GM10266 (cell line): ENCODE measurements around the gene ZNF512B.

ENCODE experiments used
- DNase-seq: peaks from one replicate; pipeline ENCODE4 v3.0.0; 2012; ENCODE audit errors: extremely low spot score
- CTCF ChIP-seq: IDR thresholded peaks from 2 replicates; pipeline ENCODE4 v1.5.1; 2012; ENCODE audit warnings: mild to moderate bottlenecking, low read depth; ENCODE audit not compliant: control insufficient read depth, insufficient read depth; ENCODE audit errors: missing control alignments

Gene ZNF512B

GRCh38 chr20:64006902-64007301 is 37.2 kb upstream of the ZNF512B start:
- TF ChIP-seq CTCF, result no peak

GRCh38 chr20:64006490-64006889 is 36.8 kb upstream of the ZNF512B start:
- no peak for DNase-seq
- TF ChIP-seq CTCF, result no peak

More at GRCh38 chr20:64006902-64007301, 37.2 kb upstream of the ZNF512B start:
- DNase-seq, result no peak

GRCh38 chr20:64005394-64005793 is 35.7 kb upstream of the ZNF512B start:
- no peak for DNase-seq
- TF ChIP-seq CTCF, result no peak

GRCh38 chr20:64003960-64004725 is 34.4 kb upstream of the ZNF512B start:
- no peak for TF ChIP-seq CTCF
- no peak for DNase-seq

- DNase-seq, result no peak
- TF ChIP-seq CTCF, result no peak
Measured at GRCh38 chr20:64001607-64002011, 31.9 kb upstream of the ZNF512B start.

- TF ChIP-seq CTCF, result no peak
Measured at GRCh38 chr20:64000906-64001305, 31.2 kb upstream of the ZNF512B start.

GRCh38 chr20:63982937-63983336 is 13.2 kb upstream of the ZNF512B start:
- TF ChIP-seq CTCF, result no peak
- DNase-seq, result peak; percentile 6

More at GRCh38 chr20:64000906-64001305, 31.2 kb upstream of the ZNF512B start:
- no peak for DNase-seq
